PFSK-1 (cell line): Measurements from ENCODE around the gene GDF11. TPM values are rescaled to one million over a fixed set of nuclear protein-coding genes. Genes with fewer than 3 reads are reported as not detected.
A peak's percentile ranks its signal among the peaks of the same experiment; 100 is the strongest.

Source experiments
- FOXP2 ChIP-seq: optimal IDR thresholded peaks from 2 replicates; pipeline ENCODE3; 2011; ENCODE audit warnings: borderline replicate concordance, control low read depth, inconsistent platforms; ENCODE audit not compliant: insufficient read depth; ENCODE audit errors: extremely low read length, extremely low read depth
- POLR2AphosphoS5 ChIP-seq: IDR thresholded peaks from 2 replicates; pipeline ENCODE4 v1.6.1; 2012; ENCODE audit warnings: low read depth, mild to moderate bottlenecking, control low read depth, low read length, moderate library complexity
- SIN3A ChIP-seq: IDR thresholded peaks from 2 replicates; pipeline ENCODE4 v1.6.1; 2012; ENCODE audit warnings: mild to moderate bottlenecking, low read length, moderate library complexity, borderline replicate concordance; ENCODE audit not compliant: insufficient read depth
- TAF1 ChIP-seq: IDR thresholded peaks from 2 replicates; pipeline ENCODE4 v1.6.1; 2012; ENCODE audit warnings: low read length, control low read depth, borderline replicate concordance; ENCODE audit not compliant: insufficient read depth
- polyA plus RNA-seq: library from polyadenylated mRNA; unstranded; fragments of >200 nt; gene quantifications from one replicate; pipeline ENCODE4 v1.2.1, GENCODE V29; 2012; ENCODE audit warnings: low read depth, missing spikeins; ENCODE audit not compliant: insufficient read length
- TF ChIP-seq, protein P1 (sequence below), 2 experiments: IDR thresholded peaks; 2 replicates each; pipeline versions ENCODE4 v1.6.1 to v1.8.0; 2011 to 2012; ENCODE audit warnings: low read depth in 2 of 2, low read length in 2 of 2, control low read depth in 1 of 2, inconsistent platforms in 1 of 2, mild to moderate bottlenecking in 1 of 2, moderate library complexity in 1 of 2; ENCODE audit not compliant: insufficient read depth in 1 of 2

Gene GDF11
- polyA plus RNA-seq = 21.8 TPM

GRCh38 chr12:55742719-55743405 lies at the start of gene GDF11:
Gene GDF11, plus strand, starts transcription at chr12:55743122. Its CDS starts 195 bp downstream, at chr12:55743317.
- TF ChIP-seq FOXP2 = no peak
- peak; percentile 83; the same call in 1 of the 2 replicates for TF ChIP-seq TAF1
- TF ChIP-seq, protein P1, sequence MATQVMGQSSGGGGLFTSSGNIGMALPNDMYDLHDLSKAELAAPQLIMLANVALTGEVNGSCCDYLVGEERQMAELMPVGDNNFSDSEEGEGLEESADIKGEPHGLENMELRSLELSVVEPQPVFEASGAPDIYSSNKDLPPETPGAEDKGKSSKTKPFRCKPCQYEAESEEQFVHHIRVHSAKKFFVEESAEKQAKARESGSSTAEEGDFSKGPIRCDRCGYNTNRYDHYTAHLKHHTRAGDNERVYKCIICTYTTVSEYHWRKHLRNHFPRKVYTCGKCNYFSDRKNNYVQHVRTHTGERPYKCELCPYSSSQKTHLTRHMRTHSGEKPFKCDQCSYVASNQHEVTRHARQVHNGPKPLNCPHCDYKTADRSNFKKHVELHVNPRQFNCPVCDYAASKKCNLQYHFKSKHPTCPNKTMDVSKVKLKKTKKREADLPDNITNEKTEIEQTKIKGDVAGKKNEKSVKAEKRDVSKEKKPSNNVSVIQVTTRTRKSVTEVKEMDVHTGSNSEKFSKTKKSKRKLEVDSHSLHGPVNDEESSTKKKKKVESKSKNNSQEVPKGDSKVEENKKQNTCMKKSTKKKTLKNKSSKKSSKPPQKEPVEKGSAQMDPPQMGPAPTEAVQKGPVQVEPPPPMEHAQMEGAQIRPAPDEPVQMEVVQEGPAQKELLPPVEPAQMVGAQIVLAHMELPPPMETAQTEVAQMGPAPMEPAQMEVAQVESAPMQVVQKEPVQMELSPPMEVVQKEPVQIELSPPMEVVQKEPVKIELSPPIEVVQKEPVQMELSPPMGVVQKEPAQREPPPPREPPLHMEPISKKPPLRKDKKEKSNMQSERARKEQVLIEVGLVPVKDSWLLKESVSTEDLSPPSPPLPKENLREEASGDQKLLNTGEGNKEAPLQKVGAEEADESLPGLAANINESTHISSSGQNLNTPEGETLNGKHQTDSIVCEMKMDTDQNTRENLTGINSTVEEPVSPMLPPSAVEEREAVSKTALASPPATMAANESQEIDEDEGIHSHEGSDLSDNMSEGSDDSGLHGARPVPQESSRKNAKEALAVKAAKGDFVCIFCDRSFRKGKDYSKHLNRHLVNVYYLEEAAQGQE (IDR thresholded peaks at IDR 0.05; ENCODE audit: insufficient read depth in 1 of 2, low read depth in 2 of 2, low read length in 2 of 2) = no peak
- 0 out of 2 replicates have a peak, but pooled peaks have one; percentile 49 for TF ChIP-seq SIN3A
- peak; percentile 53; the same call in 1 of the 2 replicates for TF ChIP-seq POLR2AphosphoS5

DNA sequence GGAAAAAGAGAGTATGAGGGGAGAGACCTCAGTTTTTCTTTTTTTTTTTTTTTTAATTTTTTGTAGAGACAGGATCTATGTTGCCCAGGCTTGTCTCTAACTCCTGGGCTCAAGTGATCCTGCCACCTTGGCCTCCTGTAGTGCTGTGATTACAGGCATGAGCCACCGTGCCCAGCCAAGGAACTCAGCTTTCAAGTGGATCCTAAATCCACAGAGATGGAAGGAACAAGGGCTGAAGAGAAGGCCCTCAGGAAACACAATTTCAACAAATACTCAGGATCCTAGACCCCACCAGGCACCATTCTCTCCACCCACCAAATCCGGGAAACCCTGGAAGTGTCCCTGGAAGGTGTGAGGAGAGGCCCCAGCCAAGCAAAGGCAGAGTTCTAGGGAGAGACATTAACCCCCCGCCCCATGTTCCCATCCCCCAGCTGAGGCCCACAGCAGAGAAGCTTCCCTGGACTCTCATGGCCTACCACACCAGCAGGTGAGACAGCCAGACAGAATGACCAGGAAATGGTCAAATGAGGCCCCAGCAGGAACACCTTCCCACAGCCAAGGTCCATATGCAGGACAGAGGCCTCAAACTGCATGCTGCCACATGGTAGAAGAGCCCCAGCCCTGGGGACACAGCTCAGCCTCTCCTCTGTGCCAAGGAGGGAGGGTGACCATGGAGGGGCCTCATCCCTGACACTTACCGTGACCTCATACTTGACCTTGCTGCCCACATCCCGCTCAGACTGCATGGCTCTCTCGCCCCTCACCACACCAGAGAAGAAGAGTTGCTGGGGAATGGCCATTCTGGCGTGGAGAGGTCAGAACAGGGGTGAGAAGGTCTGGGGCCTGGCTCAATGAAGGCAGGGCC lies 49.4 kb upstream of the GDF11 start:
- TF ChIP-seq FOXP2 (no peak), POLR2AphosphoS5 (no peak)

DNA sequence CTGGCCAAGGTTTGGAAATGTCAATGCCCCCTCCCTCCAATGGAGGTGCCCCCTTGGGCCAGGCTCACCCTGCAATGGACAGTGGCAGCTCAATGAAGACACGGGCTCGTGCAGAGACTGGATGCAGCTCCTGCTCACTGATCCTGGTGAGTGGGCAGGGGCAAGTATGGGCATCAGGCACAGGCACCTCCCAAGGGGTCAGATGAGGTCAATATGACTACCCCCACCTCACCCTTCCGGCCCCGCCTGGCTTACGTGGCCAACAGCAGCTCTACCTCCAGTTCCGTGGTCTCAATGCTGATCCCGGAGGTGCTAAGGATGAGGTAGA lies 48.8 kb upstream of the GDF11 start:
- TF ChIP-seq TAF1 (no peak), POLR2AphosphoS5 (no peak), FOXP2 (no peak), SIN3A (no peak)
- TF ChIP-seq, protein P1 (IDR thresholded peaks at IDR 0.05; ENCODE audit: insufficient read depth in 1 of 2, low read depth in 2 of 2, low read length in 2 of 2) = no peak

- TF ChIP-seq FOXP2 = no peak
- TF ChIP-seq, protein P1 (IDR thresholded peaks at IDR 0.05; ENCODE audit: insufficient read depth in 1 of 2, low read depth in 2 of 2, low read length in 2 of 2) = no peak
- TF ChIP-seq POLR2AphosphoS5 = no peak
These were observed 48.3 kb upstream of the GDF11 start for GRCh38 chr12:55694651-55695050.

GRCh38 chr12:55695349-55695748 lies 47.6 kb upstream of the GDF11 start:
- TF ChIP-seq SIN3A = no peak
- TF ChIP-seq, protein P1 (IDR thresholded peaks at IDR 0.05; ENCODE audit: insufficient read depth in 1 of 2, low read depth in 2 of 2, low read length in 2 of 2) = no peak
- no peak for TF ChIP-seq POLR2AphosphoS5
- no peak for TF ChIP-seq TAF1
- TF ChIP-seq FOXP2 = no peak
